Activated T-helper 1 cell treated with anti-CD3 and anti-CD28 coated beads, Interleukin-12 subunit alpha, Interleukin-12 subunit beta, Interleukin-2, Interleukin-4 antibody, amounts not matched to agents 30 ng/mL and 10 ng/mL and 1 ng/mL, durations not matched to agents 14 hours and 24 hours and 36 hours (primary cell): ENCODE results near the gene GLO1. TPM values are rescaled to one million over a fixed set of nuclear protein-coding genes. Genes with fewer than 3 reads are reported as not detected.

Source experiments
- total RNA-seq: library from RNA; stranded (reverse); gene quantifications from 2 replicates; pipeline ENCODE4 v1.2.3, GENCODE V29; 2022

The GLO1 gene
- total RNA-seq, 1 donor from 2014 or later, result 109 TPM

Other genes starting within 250 kb of the GLO1 start
- 14.5 and 16.4 TPM in 2 replicates for gene BTBD9, start 63.2 kb downstream of the GLO1 start, total RNA-seq
- gene DNAH8, start 12.2 kb upstream of the GLO1 start, total RNA-seq, result 0.03 and 0.05 TPM in 2 replicates